ENCODE results near the gene KCND3.

- no peak for TF ChIP-seq POLR2AphosphoS5 (IDR thresholded peaks at IDR 0.05; ENCODE audit: low read depth, low read length)
- no peak for TF ChIP-seq TAF1 (IDR thresholded peaks at IDR 0.05; ENCODE audit: borderline replicate concordance, low read depth, low read length)
- TF ChIP-seq POLR2A (IDR thresholded peaks at IDR 0.05; ENCODE audit: low read depth, low read length): no peak
Observed at GRCh38 chr1:111836111-111836510, 153.4 kb downstream of the KCND3 start.

All from GM12892 (cell line).